Gastrocnemius medialis (tissue), 4 donors: ENCODE results near the gene NT5DC3. TPM values are rescaled to one million over a fixed set of nuclear protein-coding genes. Genes with fewer than 3 reads are reported as not detected.

Source experiments
- ATAC-seq, 2 donors: fragments of 150-250 bp; one replicate each; pipeline ENCODE4 v1.9.1; 2016
- DNase-seq, 2 donors: peaks; one replicate each; pipeline ENCODE4 v3.0.0-alpha.2; 2019
- H3K27ac ChIP-seq, 4 donors: fragments of 200-600 bp; sonication (generic); 1 replicate in 1 of 4; 2 replicates in 3 of 4; pipeline ENCODE4 v1.5.1; 2016 to 2018; ENCODE audit warnings: mild to moderate bottlenecking in 2 of 4, moderate library complexity in 1 of 4
- H3K27me3 ChIP-seq, 3 donors: fragments of 200-600 bp; sonication (generic) in 2 of 3; 1 replicate in 1 of 3; 2 replicates in 2 of 3; pipeline versions ENCODE4 v1.5.1 to v1.6.0; 2016 to 2019; ENCODE audit warnings: mild to moderate bottlenecking in 1 of 3, moderate library complexity in 1 of 3
- H3K36me3 ChIP-seq, 2 donors: fragments of 200-600 bp; sonication (generic) in 1 of 2; one replicate each; pipeline ENCODE4 v1.5.1; 2017 to 2018
- H3K4me1 ChIP-seq, 2 donors: fragments of 200-600 bp; sonication (generic) in 1 of 2; one replicate each; pipeline ENCODE4 v1.5.1; 2016 to 2017; ENCODE audit warnings: mild to moderate bottlenecking in 2 of 2
- H3K4me3 ChIP-seq, 4 donors: fragments of 200-600 bp; sonication (generic) in 3 of 4; 1 replicate in 1 of 4; 2 replicates in 3 of 4; pipeline ENCODE4 v1.5.1; 2016 to 2019; ENCODE audit warnings: mild to moderate bottlenecking in 2 of 4
- H3K9me3 ChIP-seq, 3 donors: fragments of 200-600 bp; sonication (generic) in 2 of 3; 1 replicate in 1 of 3; 2 replicates in 2 of 3; pipeline ENCODE4 v1.5.1; 2016 to 2019
- POLR2A ChIP-seq, 2 donors: fragments of 450-650 bp; IDR thresholded peaks; one replicate each; pipeline ENCODE4 v1.6.1; 2017; ENCODE audit warnings: antibody characterized with exemption in 2 of 2, mild to moderate bottlenecking in 2 of 2, moderate library complexity in 2 of 2
- in situ Hi-C, 4 donors: fragments of 200-750 bp; cut with MboI; loops; one replicate each; pipeline versions ENCODE4 v1.15.0 to v1.8.0; 2017; ENCODE audit warnings: low sequenced_read_pairs in 4 of 4
- intact Hi-C: fragments of 100-400 bp; cut with DNase I; formaldehyde crosslinking; loops from one replicate; pipeline ENCODE4 v1.15.1; 2023; ENCODE audit warnings: low total_unique reads
- total RNA-seq, 4 donors: library from RNA; depleted of rRNA; stranded (reverse); fragments of >200 nt; gene quantifications; one replicate each; pipeline versions ENCODE4 v1.1.0 to v1.2.3, GENCODE V29; 2016
- TF ChIP-seq, protein P1 (sequence below), 5 experiments: fragments of 450-650 bp in 3 of 5; fragments of 200-600 bp in 2 of 5; sonication (generic) in 2 of 5; IDR thresholded peaks in 4 of 5; conservative IDR thresholded peaks in 1 of 5; 1 replicate in 4 of 5; 2 replicates in 1 of 5; pipeline ENCODE4 v1.5.1; 2016 to 2019; ENCODE audit warnings: antibody characterized with exemption in 5 of 5, mild to moderate bottlenecking in 3 of 5, moderate library complexity in 3 of 5

Gene NT5DC3
- 10 to 100 TPM in 3 of 4 donors, 1 to 10 TPM in 1; 8.8 to 18.7 (median 13.9) TPM for total RNA-seq

- H3K9me3 ChIP-seq, result no peaks in the 10 kb centered on the region
- H3K36me3 ChIP-seq, result no peaks in the 10 kb centered on the region
- peak; percentile 93 to 97 for TF ChIP-seq POLR2A (IDR thresholded peaks at IDR 0.05)
- TF ChIP-seq, protein P1, sequence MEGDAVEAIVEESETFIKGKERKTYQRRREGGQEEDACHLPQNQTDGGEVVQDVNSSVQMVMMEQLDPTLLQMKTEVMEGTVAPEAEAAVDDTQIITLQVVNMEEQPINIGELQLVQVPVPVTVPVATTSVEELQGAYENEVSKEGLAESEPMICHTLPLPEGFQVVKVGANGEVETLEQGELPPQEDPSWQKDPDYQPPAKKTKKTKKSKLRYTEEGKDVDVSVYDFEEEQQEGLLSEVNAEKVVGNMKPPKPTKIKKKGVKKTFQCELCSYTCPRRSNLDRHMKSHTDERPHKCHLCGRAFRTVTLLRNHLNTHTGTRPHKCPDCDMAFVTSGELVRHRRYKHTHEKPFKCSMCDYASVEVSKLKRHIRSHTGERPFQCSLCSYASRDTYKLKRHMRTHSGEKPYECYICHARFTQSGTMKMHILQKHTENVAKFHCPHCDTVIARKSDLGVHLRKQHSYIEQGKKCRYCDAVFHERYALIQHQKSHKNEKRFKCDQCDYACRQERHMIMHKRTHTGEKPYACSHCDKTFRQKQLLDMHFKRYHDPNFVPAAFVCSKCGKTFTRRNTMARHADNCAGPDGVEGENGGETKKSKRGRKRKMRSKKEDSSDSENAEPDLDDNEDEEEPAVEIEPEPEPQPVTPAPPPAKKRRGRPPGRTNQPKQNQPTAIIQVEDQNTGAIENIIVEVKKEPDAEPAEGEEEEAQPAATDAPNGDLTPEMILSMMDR (IDR thresholded peaks at IDR 0.05 in 4 of 5, conservative IDR thresholded peaks at IDR 0.05 in 1 of 5), result peak in 1 of 5 experiments; percentile 12
- peak within 1 kb of the TSS; percentile 63 to 90 (median 79) for H3K4me3 ChIP-seq
- H3K4me1 ChIP-seq, result peaks cover 14 to 20% of the 10 kb centered on the region in 2 donors
- no peaks in the 10 kb centered on the region for H3K27me3 ChIP-seq
- peak within 1 kb of the TSS; percentile 80 to 90 (median 82) for H3K27ac ChIP-seq
- intact Hi-C loops (loop anchor here (2.0 kb wide), 2 partner anchors 42 to 58 kb away; no protein-coding TSS in a partner anchor), in situ Hi-C loops (no loop called here)
- peak; percentile 75 to 78 for DNase-seq
- peak; percentile 83 to 87 for ATAC-seq
These were observed at the start of gene NT5DC3 for GRCh38 chr12:103840876-103841689. Gene NT5DC3 (minus strand): TSS chr12:103841234. CDS start chr12:103841156, 78 bp downstream.

DNA sequence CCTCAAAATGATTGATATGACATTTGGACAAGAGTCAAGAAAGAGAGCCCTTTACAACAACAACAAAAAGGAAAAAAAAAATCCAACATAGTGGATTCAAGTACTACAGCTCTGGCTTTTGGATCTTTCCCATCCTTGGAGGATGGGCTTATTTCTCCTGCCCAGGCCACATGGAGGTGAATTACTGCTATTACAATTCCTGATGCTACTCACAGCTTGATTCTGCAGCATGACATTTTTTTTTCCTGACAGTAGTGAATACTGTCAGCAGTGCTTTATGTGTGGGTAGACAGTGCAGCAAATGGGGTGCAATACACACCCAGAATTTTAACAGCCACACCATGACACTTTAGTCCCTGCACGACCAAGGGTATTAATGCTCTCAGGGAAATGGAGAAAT lies 46.7 kb upstream of the NT5DC3 start:
- H3K27me3 ChIP-seq, result no peaks in the 10 kb centered on the region
- peaks cover 0 to 5% of the 10 kb centered on the region in 2 donors for H3K4me1 ChIP-seq
- ATAC-seq, result no peak
- no peaks in the 10 kb centered on the region for H3K9me3 ChIP-seq
- in situ Hi-C loops (loop anchor here in 2 of 4 donors (10.0 kb wide), 2 partner anchors 217 to 253 kb away; no protein-coding TSS in a partner anchor), intact Hi-C loops (no loop called here)
- no peak overlapping the region for H3K27ac ChIP-seq
- no peak for DNase-seq
- H3K4me3 ChIP-seq, result no peak overlapping the region
- TF ChIP-seq, protein P1 (IDR thresholded peaks at IDR 0.05 in 4 of 5, conservative IDR thresholded peaks at IDR 0.05 in 1 of 5), result no peak
- TF ChIP-seq POLR2A (IDR thresholded peaks at IDR 0.05), result no peak
- no peaks in the 10 kb centered on the region for H3K36me3 ChIP-seq

- in situ Hi-C loops (loop anchor here in 2 of 4 donors (10.0 kb wide), 2 partner anchors 219 to 251 kb away; no protein-coding TSS in a partner anchor), intact Hi-C loops (no loop called here)
- Histone ChIP-seq H3K9me3 (no peaks in the 10 kb centered on the region), H3K36me3 (no peaks in the 10 kb centered on the region), H3K4me1 (peaks cover 0 to 5% of the 10 kb centered on the region in 2 donors), H3K27ac (no peak overlapping the region), H3K4me3 (no peak overlapping the region), H3K27me3 (no peaks in the 10 kb centered on the region)
- no peak for DNase-seq
- no peak for TF ChIP-seq POLR2A (IDR thresholded peaks at IDR 0.05)
- TF ChIP-seq, protein P1 (IDR thresholded peaks at IDR 0.05 in 4 of 5, conservative IDR thresholded peaks at IDR 0.05 in 1 of 5), result no peak
- no peak for ATAC-seq
These were observed 45.3 kb upstream of the NT5DC3 start for GRCh38 chr12:103886195-103886797.

- DNase-seq (no peak), ATAC-seq (no peak)
- Histone ChIP-seq H3K4me1 (peaks cover 0 to 5% of the 10 kb centered on the region in 2 donors), H3K36me3 (no peaks in the 10 kb centered on the region), H3K4me3 (no peak overlapping the region), H3K9me3 (no peaks in the 10 kb centered on the region), H3K27me3 (no peaks in the 10 kb centered on the region), H3K27ac (no peak overlapping the region)
- TF ChIP-seq POLR2A (IDR thresholded peaks at IDR 0.05), result no peak
- TF ChIP-seq, protein P1 (IDR thresholded peaks at IDR 0.05 in 4 of 5, conservative IDR thresholded peaks at IDR 0.05 in 1 of 5), result peak in 2 of 5 experiments; percentile 2 to 45
- in situ Hi-C loops (loop anchor here in 3 of 4 donors (5.0 to 10.0 kb wide), 3 partner anchors 220 to 250 kb away; no protein-coding TSS in a partner anchor), intact Hi-C loops (no loop called here)
These were observed 43.3 kb upstream of the NT5DC3 start for GRCh38 chr12:103884316-103884715.
